ENCODE results near the gene PDCD5.

DNA sequence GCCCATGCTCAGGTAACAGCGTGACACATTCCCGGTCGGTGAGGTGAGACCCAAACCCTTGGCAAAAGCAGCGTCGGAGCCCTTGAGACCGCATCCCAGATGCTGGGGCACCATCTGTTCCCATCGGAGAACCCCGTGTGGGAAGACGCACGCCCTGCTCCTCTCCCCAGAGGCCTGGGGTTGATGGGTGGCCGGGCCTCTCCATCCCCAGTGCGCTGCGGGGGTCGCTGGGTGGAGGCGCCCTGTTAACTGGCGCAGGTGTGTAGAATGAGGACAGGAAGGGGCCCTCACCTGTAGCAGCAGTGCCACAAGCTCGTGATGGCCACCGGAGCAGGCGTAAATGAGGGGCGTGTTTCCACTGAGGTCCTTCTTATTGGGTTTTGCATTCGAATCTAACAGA lies 24.6 kb downstream of the PDCD5 start:
- TF ChIP-seq, protein P1, sequence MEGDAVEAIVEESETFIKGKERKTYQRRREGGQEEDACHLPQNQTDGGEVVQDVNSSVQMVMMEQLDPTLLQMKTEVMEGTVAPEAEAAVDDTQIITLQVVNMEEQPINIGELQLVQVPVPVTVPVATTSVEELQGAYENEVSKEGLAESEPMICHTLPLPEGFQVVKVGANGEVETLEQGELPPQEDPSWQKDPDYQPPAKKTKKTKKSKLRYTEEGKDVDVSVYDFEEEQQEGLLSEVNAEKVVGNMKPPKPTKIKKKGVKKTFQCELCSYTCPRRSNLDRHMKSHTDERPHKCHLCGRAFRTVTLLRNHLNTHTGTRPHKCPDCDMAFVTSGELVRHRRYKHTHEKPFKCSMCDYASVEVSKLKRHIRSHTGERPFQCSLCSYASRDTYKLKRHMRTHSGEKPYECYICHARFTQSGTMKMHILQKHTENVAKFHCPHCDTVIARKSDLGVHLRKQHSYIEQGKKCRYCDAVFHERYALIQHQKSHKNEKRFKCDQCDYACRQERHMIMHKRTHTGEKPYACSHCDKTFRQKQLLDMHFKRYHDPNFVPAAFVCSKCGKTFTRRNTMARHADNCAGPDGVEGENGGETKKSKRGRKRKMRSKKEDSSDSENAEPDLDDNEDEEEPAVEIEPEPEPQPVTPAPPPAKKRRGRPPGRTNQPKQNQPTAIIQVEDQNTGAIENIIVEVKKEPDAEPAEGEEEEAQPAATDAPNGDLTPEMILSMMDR (IDR thresholded peaks at IDR 0.05) = no peak
- no peak for TF ChIP-seq POLR2A (IDR thresholded peaks at IDR 0.05)
